Measurements from ENCODE around the gene CHRNA4.

DNA sequence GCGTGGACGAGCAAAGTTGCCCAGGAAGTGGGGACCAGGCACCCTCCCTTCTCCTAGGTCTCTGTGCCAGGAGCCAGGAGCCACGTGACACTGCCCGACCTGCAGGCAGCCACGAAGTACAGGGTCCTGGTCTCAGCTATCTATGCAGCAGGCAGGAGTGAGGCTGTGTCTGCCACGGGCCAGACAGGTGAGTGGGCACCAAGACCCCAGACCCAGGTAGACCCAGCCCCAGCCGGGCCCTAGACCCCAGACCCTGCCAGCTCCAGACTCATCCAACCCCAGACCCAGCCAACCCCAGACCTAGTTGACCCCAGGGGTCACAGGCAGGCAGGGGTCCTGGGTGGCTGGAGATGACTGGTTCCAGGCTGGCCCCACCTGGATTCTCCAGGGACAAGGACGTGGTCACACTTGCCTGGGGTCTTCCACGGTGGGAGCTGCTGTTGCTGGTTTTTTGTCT is 47.1 kb downstream of the CHRNA4 start:
- TF ChIP-seq, protein P1, sequence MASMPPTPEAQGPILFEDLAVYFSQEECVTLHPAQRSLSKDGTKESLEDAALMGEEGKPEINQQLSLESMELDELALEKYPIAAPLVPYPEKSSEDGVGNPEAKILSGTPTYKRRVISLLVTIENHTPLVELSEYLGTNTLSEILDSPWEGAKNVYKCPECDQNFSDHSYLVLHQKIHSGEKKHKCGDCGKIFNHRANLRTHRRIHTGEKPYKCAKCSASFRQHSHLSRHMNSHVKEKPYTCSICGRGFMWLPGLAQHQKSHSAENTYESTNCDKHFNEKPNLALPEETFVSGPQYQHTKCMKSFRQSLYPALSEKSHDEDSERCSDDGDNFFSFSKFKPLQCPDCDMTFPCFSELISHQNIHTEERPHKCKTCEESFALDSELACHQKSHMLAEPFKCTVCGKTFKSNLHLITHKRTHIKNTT (CRISPR knock-in tag; IDR thresholded peaks at IDR 0.05) = no peak
- TF ChIP-seq NONO (IDR thresholded peaks at IDR 0.05) = no peak
- no peak for TF ChIP-seq NONO (CRISPR knock-in tag; conservative IDR thresholded peaks at IDR 0.05)
- no peak for TF ChIP-seq ADNP (CRISPR knock-in tag; IDR thresholded peaks at IDR 0.05)
- TF ChIP-seq, protein P2, sequence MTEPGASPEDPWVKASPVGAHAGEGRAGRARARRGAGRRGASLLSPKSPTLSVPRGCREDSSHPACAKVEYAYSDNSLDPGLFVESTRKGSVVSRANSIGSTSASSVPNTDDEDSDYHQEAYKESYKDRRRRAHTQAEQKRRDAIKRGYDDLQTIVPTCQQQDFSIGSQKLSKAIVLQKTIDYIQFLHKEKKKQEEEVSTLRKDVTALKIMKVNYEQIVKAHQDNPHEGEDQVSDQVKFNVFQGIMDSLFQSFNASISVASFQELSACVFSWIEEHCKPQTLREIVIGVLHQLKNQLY (CRISPR knock-in tag; IDR thresholded peaks at IDR 0.05) = no peak
- no peak for TF ChIP-seq ZNF260 (CRISPR knock-in tag; IDR thresholded peaks at IDR 0.05; ENCODE audit: borderline replicate concordance, low read depth)
- no peak for TF ChIP-seq IRX3 (CRISPR knock-in tag; IDR thresholded peaks at IDR 0.05; ENCODE audit: borderline replicate concordance, low read depth)
- TF ChIP-seq TAF1 (CRISPR knock-in tag; IDR thresholded peaks at IDR 0.05) = no peak
- no peak for TF ChIP-seq CEBPB (IDR thresholded peaks at IDR 0.05; ENCODE audit: borderline replicate concordance, low read depth, low read length)
- TF ChIP-seq, protein P3, sequence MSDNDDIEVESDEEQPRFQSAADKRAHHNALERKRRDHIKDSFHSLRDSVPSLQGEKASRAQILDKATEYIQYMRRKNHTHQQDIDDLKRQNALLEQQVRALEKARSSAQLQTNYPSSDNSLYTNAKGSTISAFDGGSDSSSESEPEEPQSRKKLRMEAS (IDR thresholded peaks at IDR 0.05) = no peak
- no peak for TF ChIP-seq STAT6 (CRISPR knock-in tag; IDR thresholded peaks at IDR 0.05; ENCODE audit: borderline replicate concordance)
- TF ChIP-seq ZNF543 (CRISPR knock-in tag; IDR thresholded peaks at IDR 0.05) = no peak
- no peak for TF ChIP-seq NFYB (CRISPR knock-in tag; IDR thresholded peaks at IDR 0.05)
- no peak for TF ChIP-seq ZNF33B (CRISPR knock-in tag; IDR thresholded peaks at IDR 0.05)
- no peak for TF ChIP-seq CTCF (CRISPR knock-in tag; IDR thresholded peaks at IDR 0.05)
